ENCODE results near the gene TCHP.
A peak's percentile ranks its signal among the peaks of the same experiment; 100 is the strongest.
"Not testable (repeated sequence)": the region's sequence is repeated elsewhere in the genome, so short reads cannot be mapped to it uniquely, and the experiment has no call there.

TCHP gene

GRCh38 chr12:109899783-109900751, at the start of gene TCHP:
Gene TCHP (plus strand): TSS chr12:109900274. CDS start chr12:109903027, 2,753 bp downstream.
- FAIRE-seq (peak; percentile 95), DNase-seq (ENCODE audit: insufficient read length, low spot score) (peak; percentile 87)

GRCh38 chr12:109850518-109850917, 49.6 kb upstream of the TCHP start:
- FAIRE-seq; DNase-seq (ENCODE audit: insufficient read length, low spot score): not testable (repeated sequence)

GRCh38 chr12:109855377-109855776, 44.7 kb upstream of the TCHP start:
- DNase-seq (ENCODE audit: insufficient read length, low spot score), result no peak

GRCh38 chr12:109857715-109858114, 42.4 kb upstream of the TCHP start:
- DNase-seq (ENCODE audit: insufficient read length, low spot score), result no peak
- FAIRE-seq, result no peak

More at GRCh38 chr12:109855377-109855776, 44.7 kb upstream of the TCHP start:
- FAIRE-seq, result no peak

GRCh38 chr12:109858764-109859163, 41.3 kb upstream of the TCHP start:
- DNase-seq (ENCODE audit: insufficient read length, low spot score) (no peak), FAIRE-seq (no peak)

- no peak for DNase-seq (ENCODE audit: insufficient read length, low spot score)
- no peak for FAIRE-seq
Measured at GRCh38 chr12:109860977-109861376, 39.1 kb upstream of the TCHP start.

- DNase-seq (ENCODE audit: insufficient read length, low spot score) (no peak), FAIRE-seq (no peak)
Measured at GRCh38 chr12:109861689-109862314, 38.3 kb upstream of the TCHP start.

GRCh38 chr12:109862491-109862890, 37.6 kb upstream of the TCHP start:
- FAIRE-seq; DNase-seq (ENCODE audit: insufficient read length, low spot score): not testable (repeated sequence)

GRCh38 chr12:109863847-109864712, 36.0 kb upstream of the TCHP start:
- no peak for FAIRE-seq
- no peak for DNase-seq (ENCODE audit: insufficient read length, low spot score)

- FAIRE-seq, result no peak
- no peak for DNase-seq (ENCODE audit: insufficient read length, low spot score)
Measured at GRCh38 chr12:109864916-109865315, 35.2 kb upstream of the TCHP start.

GRCh38 chr12:109868182-109869051, 31.7 kb upstream of the TCHP start:
- no peak for FAIRE-seq
- no peak for DNase-seq (ENCODE audit: insufficient read length, low spot score)

GRCh38 chr12:109870648-109871047, 29.4 kb upstream of the TCHP start:
- FAIRE-seq, result no peak
- DNase-seq (ENCODE audit: insufficient read length, low spot score), result no peak

- DNase-seq (ENCODE audit: insufficient read length, low spot score) (no peak), FAIRE-seq (no peak)
Measured at GRCh38 chr12:109871668-109872314, 28.3 kb upstream of the TCHP start.

- no peak for FAIRE-seq
- no peak for DNase-seq (ENCODE audit: insufficient read length, low spot score)
Measured at GRCh38 chr12:109873653-109874052, 26.4 kb upstream of the TCHP start.

GRCh38 chr12:109875572-109876131, 24.4 kb upstream of the TCHP start:
- no peak for FAIRE-seq

GRCh38 chr12:109876406-109876805, 23.7 kb upstream of the TCHP start:
- no peak for DNase-seq (ENCODE audit: insufficient read length, low spot score)
- no peak for FAIRE-seq

More at GRCh38 chr12:109875572-109876131, 24.4 kb upstream of the TCHP start:
- no peak for DNase-seq (ENCODE audit: insufficient read length, low spot score)

- no peak for FAIRE-seq
- DNase-seq (ENCODE audit: insufficient read length, low spot score), result no peak
Measured at GRCh38 chr12:109877504-109878246, 22.4 kb upstream of the TCHP start.

- FAIRE-seq (no peak), DNase-seq (ENCODE audit: insufficient read length, low spot score) (no peak)
Measured at GRCh38 chr12:109878247-109878625, 21.8 kb upstream of the TCHP start.

Data from GM19239 (cell line).